ENCODE data around the gene GARNL3.

- TF ChIP-seq, protein P1, sequence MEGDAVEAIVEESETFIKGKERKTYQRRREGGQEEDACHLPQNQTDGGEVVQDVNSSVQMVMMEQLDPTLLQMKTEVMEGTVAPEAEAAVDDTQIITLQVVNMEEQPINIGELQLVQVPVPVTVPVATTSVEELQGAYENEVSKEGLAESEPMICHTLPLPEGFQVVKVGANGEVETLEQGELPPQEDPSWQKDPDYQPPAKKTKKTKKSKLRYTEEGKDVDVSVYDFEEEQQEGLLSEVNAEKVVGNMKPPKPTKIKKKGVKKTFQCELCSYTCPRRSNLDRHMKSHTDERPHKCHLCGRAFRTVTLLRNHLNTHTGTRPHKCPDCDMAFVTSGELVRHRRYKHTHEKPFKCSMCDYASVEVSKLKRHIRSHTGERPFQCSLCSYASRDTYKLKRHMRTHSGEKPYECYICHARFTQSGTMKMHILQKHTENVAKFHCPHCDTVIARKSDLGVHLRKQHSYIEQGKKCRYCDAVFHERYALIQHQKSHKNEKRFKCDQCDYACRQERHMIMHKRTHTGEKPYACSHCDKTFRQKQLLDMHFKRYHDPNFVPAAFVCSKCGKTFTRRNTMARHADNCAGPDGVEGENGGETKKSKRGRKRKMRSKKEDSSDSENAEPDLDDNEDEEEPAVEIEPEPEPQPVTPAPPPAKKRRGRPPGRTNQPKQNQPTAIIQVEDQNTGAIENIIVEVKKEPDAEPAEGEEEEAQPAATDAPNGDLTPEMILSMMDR (conservative IDR thresholded peaks at IDR 0.05; ENCODE audit: low read depth, low read length), result no peak
- no peak for TF ChIP-seq EZH2 (IDR thresholded peaks at IDR 0.05; ENCODE audit: low read length, unreplicated experiment)
These were observed 139.1 kb downstream of the GARNL3 start for GRCh38 chr9:127403507-127404192.

All from PC-3 (cell line).